SIG-M5 (cell line): ENCODE data around the gene CAPZB.

ENCODE experiments used
- DNase-seq: peaks from one replicate; lab custom pipeline; 2025; lab: John Stamatoyannopoulos, UW

Gene CAPZB

DNA sequence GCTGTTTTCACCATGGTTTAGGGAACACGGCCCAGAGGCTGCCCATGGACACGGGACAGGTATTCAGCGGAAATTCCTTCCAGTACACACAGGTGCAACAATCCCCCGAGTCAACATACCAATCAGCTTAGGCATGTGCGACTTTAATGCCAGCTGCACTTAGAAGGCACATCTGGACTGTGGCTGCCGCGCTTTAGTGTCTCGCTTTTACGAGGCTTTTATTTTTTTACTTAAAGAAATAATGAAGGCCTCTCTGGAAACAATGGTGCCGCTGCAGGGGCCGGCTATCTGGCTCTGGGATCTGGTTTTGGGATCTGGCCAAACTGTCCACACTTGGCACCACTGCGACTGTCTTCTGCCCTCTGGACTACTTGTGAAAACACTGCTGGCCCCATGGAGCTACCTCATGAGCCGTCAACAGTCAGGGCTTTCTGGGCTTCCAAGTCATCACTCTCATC, 117.7 kb downstream of the CAPZB start:
- no peak for DNase-seq

DNA sequence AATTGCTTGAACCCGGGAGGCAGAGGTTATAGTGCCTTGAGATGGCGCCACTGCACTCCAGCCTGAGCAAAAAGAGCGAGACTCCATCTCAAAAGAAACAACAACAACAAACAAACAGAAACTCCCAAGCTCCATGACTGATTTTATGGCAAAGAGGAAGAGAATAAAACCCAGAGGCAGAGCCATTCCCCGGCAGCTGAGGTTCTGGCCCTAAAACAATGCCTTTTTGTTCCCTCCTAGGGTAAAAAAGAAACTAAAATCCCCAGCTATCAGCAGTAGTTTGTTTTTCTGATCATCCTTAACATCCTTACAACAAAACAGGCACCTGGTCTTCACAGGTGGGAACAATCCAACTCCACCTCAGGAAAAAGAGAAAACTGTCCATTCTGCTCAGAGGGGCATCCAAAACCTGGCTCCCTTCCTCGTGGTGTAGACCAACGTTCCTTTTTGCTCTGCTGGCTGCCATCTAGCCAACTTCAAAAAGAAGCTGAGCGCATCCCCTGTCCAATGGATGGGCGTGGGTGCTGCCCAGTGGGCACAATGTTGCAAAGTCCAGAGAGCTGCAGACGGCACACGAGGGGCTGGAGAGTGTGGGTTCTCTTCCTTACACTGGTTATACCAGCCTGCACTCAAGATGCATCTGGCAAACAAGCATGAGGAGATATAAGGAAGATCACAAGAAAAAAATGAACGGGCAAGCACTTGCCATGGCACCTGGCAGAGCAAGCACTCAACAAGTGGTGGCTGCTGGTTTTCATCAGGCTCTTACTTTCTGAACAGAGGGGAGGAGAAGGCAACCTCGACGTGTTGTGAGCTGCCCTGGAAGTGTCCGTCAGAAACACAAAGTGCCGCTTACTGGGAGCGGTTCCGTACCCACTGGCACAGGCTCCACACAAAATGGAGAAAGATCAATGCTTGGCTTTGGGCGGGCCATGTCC, 118.5 kb downstream of the CAPZB start:
- DNase-seq = no peak

DNA sequence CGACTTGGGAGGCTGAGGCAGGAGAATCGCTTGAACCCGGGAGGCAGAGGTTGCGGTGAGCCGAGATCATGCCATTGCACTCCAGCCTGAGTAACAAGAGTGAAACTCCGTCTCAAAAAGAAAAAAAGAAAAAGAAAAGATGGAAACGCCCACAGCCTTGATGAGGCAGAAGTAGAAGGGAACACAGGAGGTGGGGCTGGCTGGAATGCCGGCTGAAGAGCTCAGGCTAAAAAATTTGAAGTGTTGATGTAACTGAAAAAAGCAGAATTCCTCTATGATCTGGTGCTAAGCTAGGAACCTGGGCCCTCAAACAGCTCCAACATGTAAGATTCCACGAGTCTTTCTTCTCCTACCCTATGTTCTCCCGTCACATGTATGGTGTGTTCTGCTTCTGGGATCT, 119.6 kb downstream of the CAPZB start:
- DNase-seq = no peak

DNA sequence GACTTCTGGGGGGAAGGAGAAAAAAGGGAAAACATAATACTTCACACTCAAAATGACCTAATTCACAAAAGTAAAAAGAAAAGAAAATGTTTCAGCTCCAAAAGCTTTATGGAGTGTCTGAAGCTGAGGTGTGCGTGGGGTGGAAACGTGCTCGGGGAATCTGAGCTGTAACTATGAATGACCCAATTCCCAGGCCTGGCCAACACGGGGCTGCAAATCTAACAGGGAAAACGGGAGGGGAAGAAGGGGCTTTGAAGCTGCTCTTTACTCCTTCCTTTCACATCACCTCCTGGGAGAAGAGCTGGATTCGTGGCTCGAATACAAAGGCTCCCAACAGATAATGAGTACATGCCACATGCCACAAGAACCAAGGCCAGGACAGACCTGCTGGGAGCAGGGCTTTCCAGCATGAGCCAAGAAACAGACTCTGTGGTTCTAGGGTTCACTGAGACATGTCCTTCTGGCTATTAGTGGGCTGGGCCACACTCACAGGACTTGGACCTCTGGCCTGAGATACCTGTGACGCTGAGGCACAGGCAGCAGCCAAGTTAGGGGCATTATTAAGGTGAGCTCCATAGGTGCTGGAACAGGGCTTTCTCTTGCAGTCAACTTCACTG, 121.7 kb downstream of the CAPZB start:
- no peak for DNase-seq

DNA sequence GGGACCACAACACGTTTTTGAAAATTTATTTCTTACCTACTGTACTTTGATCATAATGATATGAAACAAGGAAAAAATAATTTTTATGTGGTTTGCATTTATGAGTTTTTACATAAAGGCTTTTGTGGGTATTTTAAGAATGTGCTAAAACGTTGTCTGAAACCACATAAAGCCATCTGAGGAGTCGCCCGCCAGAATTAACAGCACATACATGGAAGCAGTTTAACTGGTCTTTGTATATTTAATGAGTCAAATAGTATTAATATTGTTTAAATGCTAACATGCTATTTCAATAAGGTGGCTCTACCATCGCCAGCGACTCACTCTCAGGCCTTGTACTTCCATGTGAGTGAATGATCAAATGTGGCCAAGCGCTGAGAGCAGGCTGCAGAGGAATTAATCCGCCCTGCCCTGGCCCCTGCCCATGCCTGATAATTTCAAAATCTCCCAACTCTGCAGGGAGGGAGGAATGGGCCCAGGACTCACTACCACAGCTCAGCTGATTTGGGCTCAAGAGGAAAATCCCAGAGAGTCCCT, 123.7 kb downstream of the CAPZB start:
- DNase-seq = no peak

DNA sequence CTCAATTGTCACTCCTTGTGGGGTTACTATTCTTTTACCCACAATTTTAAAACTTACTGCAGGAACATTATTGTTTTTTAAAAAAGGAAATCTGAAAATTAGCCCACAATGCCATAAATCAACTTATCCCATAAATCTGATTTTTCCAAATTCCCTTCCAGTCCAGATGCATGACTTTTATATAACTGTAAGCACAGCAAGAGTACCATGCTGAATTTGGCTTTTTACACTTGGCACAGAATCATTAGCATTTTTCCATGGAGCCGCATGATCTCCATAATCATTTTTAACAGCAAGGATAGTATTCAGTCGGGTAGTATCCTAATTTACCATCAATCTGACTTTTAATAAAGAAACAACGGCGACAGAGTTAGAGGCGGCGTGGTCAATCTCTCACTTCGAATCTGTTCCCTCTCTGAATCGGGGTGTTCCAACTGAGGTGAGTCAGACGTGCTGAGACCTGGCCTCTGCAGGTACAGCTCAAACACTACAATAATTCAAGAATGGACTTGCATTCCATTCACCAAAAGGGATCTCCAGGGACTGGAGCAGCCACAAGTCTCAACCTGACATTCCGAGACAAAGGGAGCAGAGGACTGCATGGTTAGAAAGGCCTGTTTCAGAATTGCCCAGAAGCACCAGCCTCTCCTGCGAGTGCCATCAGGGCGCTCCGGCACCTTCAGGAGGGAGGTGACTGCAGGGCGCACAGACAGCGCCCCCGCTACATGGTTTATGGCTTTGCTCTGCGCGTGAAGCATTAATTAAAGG, 124.3 kb downstream of the CAPZB start:
- no peak for DNase-seq

DNA sequence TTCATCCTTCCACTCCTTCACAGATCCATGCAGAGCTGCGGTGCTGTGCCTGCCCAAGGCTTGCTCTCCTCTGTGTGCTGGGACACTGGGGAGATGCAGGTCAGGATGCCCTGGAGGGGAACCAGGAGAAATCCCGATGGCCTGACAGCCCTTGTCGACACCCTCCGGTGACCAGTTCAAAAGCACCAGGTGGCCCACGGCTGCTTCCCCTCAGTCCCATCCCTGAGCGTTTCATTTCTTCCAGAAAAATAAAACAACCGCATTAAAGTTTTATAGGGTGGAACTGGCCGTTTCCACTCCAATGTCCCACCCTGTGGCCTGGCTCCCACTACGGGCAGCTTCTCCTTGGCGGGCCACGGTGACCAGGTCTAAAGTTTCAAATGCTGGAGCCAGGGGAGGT, 124.9 kb downstream of the CAPZB start:
- no peak for DNase-seq

DNA sequence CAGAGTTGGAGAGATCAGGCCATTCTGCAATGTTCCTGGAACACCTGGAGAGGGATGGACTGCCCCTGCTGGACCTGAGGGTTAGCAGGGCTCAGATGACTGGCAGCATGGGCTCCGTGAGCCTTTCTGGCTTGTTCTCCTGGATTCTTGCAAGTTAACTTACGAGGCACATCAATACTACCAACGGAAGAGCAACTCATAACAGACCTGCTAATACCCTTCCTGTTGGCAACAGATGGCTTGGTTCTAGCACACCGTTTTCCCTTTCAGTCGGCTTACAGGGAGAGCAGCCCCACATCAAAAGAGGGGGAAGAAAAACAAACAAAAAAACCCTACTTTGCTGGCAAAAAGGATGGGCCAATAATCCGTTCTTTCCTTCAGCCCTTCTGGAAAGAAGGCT, 125.3 kb downstream of the CAPZB start:
- DNase-seq = no peak

DNA sequence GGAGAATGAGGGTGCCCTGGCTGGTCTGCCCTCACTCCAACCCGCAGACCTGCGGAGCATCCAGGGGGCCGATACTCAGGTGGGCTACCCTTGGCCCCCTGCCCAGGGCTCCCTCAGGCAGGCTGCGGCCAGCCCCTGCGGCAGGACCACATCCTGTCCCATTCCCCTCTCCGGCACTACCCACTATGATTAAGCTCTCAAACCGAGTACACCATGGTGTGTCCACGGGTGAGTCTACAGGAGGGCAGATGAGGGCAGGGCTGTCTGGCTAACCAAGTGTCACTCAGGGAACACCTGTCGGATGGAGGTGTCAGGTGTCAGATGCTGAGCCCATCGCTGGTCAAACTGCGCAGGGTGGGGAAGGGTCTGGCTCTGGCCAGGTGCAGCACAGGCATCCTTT, 126.0 kb downstream of the CAPZB start:
- DNase-seq = no peak

DNA sequence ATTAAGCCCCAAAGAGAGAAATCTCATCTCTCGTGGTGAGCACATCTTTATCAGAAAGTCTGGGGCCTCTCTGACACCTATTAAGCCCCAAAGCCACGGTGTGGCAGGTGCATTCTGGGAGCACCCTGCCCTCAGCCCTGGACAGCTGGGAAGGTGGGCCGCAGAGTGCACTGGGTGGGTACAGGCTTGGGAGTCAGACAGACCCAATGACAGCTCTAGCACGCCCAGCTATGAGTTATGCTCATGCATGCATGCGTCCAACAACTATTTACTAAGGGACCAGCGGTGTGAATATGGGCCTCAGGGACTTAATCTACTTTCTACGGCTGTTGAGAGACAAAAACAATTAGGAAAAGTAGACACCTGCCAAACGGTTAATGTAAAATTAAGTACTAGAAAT, 126.6 kb downstream of the CAPZB start:
- no peak for DNase-seq

DNA sequence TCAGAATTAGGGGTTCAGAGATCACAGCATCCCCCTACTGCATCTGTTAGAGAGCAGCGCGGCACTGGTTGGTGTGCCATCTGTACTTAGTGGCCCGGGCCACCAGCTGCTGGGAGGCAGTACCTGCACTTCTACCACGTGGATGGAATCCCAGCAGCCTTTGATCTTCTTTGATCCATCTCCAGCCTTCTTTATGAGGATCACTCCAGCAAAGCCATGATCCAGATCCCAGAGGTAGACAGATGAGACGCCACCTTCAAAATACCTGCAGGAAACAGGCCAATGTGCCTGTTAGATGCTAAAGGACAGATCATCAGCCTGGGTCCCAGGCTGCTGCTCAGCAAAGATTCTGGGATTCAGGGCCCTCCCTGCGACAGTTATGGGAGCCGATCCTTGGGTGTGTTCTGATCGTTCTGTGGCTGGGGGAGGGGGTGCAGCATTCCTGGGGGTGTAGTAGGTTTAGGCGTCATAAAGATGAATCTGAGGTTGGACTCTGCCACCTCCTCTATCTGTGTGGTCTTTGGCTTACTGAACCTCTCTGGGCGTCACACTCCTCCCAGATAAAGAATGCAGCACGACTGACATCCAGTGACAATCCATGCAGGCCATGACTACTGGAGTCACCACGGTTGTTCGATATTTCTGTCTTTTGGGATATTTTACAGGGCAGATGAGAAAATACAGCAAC, 127.9 kb downstream of the CAPZB start:
- no peak for DNase-seq

DNA sequence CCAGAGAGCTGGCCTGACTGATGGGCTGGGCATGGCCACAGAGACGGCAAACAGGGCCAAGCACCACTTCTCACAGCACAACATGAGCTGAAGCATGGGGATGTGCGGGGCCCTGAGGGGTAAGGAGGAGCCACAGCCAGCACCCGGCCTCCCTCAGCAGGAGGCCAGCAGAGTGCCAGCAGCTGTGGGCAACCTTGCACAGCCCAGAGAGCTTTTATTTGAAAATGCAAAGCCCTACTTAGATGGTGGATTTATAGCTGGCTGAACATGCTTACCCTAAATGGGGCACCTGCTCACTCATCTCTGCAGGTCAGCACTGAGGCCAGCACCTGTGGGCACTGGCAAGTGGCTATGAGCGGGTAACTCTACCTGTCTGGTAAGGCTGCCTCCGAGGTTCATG, 129.1 kb downstream of the CAPZB start:
- no peak for DNase-seq

DNA sequence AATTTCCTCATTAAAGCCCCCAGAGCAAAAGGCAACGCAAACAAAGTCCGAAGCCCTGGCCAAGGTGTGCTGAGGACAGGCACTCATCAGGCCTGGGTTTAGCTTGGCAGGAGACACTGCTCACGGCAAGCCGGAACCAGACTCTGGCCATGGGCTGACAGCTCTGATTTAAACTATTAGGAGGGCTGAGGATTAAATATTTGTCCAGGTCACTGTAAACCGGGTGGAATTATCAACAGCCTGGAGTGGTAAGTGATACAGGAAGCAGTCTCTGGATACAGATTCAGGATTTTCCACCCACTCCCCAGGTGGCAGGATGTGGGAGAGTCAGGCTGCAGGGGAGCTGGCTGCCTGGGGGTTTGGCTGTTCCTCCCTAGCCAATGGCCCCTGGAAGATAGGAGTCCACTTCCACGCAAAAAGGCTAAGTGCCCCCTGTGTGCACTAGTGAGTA, 130.8 kb downstream of the CAPZB start:
- no peak for DNase-seq

DNA sequence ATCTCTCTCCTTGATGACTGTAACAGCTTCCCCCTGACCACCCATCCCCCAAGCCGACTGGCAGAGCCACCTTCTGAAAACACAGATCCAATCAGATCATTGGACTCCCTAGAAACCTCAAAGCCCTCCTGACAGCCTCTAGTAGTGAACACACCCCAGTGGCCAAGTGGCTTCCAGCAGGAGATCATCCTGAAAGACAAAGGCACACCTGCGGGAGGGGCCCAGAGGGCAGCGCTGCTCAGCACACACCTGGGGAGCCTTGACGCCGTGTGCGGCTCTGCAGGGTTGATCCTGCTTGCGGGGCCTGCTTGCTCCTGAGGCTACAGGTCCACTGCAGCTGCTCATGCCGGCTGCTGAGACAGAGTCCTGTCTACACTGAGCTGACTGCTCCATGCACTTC, 131.7 kb downstream of the CAPZB start:
- DNase-seq = no peak

DNA sequence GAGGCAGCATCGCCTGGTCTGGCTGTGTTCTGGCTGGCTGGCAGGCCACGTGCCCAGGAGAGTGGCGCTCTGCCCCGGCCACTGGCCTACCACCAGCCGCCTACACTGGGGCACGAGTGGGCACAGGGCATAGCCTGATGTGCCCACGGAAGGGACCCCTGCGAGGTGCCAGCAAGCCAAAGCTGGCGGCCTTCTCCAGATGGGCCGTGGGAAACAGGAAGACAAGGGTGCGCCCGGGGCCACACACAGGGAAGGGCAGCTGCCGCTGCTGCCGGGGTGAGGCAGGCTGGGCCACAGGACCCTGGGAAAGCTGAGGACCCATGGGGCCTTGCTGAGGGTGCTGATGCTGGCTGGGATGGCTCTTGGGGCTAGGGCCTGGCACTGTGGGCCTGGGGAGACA, 132.5 kb downstream of the CAPZB start:
- DNase-seq = no peak

DNA sequence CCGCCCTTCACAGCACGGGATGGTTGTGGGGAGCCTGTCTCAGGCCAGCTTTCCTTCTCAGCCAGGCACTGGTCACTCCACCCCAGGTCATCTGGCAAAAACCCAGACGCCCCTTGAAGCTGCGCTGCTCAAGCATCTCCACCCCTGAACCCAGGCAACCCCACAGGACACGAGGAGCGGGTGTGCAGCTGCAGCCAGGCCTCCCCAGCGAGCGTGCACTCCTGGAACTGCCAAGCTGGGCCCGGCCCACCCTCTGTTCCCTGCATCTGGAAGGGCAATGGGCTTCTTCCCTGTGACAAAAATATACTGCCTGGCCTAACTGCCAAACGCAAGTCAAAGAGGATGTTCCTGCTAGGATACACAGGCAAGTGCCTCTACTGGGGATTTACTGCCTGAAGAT, 133.5 kb downstream of the CAPZB start:
- no peak for DNase-seq

DNA sequence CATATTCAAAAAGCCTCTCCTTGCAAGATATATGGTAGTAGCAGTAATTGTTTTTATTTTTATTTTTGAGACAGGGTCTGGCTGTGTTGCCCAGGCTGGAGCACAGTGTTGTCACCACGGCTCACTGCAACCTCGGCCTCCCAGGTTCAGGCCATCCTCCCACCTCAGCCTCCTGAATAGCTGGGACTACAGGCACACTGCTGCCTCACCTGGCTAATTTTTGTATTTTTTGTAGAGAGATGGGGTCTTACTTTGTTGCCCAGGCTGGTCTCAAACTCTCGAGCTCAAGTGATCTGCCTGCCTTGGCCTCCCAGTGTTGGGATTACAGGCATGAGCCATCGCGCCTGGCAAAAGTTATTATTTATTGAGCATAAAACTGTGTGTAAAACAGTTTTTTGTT, 134.8 kb downstream of the CAPZB start:
- DNase-seq = no peak

DNA sequence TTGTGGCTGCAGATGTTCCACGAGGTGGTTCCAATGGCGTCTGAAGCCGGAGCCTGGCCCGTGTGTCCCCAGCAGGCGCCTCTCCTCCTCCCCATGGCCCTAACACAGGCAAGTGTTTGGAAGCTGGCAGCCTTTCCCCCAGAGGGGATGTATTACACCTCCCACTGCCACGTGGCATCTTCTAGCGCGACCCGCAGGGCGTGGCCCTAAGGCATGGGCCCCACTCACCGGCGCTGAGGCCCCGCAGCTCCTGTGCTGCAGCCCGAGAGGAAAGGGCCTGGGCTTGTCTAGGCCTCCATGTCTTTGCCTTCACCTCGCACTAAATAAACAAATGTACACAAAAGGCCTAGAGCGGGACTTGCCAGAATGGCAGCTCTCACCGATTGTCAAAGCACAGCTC, 135.3 kb downstream of the CAPZB start:
- DNase-seq = no peak

DNA sequence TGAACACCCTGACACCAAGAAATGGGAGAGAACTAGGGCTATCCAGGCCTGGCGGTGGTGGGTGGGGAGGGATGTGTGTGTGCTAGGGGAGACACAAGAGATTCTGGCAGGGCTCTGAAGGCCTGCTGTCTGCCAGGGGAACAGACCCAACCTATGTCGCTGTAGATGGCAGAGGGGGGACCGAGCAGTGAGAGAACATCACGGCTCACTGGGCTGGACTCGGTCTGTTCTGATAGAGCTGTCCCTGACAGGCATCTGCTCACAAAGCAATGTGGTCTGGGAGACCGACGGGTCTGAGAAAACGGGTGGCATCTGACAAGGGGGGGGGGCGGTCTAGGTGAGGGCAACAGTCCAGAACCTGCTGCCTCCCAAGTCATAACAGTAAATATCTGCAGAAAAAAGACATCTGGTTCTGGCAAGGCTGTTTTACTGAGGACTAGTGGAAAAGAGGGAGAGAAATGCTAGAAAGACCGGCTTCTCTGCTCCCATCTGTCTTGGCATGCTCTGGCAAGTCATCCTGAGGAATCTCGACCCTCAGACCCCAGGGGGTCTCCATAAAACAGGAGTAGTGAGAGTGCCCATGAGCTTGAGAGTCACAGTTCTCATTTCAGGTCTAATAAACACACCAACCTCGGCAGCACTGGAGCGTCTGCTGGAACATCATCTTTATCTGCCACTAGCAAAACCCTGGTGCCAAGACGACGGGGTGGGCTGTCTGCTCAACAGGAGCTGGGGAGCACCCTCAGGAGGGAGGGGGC, 136.7 kb downstream of the CAPZB start:
- no peak for DNase-seq

DNA sequence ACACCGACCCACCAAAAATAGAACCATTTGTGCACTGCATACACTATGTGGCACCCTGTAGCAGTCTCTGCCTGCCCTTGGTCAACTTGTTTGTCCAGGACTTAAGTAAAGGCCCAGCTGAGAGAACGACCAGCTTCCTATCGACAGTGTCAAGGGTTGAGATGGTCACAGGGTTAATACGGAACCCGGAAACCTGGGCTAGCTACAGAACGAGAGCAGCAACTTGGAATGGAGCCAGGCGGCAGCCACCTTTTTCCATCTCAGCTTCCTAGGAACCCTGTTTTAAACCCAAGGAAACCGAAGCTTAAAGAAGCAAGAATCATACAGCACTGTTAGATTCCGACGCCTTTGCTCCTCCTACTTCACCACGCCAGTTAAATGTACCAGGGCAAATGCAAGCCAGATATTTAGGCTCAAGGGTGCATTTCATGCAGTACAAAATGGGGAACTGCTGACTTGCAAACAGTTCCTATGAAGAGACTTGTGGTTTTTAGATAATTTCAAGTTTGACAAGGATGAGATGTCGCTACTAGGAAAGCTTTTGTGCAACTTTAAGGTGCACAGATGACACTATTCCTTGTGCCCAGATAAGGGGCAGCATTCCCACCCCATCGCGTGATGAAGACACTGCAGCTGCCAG, 137.7 kb downstream of the CAPZB start:
- DNase-seq = no peak

DNA sequence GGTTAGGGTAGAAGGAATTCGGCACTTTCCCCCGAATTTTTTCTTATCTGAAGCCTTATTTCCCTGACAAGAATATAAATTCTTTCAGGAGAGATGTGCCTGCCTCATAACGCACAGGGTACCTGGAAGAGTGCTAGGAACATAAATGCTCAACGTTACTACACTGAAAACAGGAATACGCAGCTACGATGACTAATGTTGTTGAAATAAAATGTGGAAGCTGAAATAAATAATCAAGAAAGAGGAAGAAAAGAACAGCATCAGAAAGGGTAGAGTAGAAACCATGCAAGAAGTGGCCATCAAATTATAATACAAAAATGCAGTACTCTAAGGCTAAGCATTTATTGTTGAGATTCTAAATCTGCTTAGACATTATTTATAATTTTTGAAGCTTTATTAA, 139.3 kb downstream of the CAPZB start:
- DNase-seq = no peak
